Measurements from ENCODE around the gene TSHR.
"Not testable (repeated sequence)": the region's sequence is repeated elsewhere in the genome, so short reads cannot be mapped to it uniquely, and the experiment has no call there.

Gene TSHR

GRCh38 chr14:80955416-80955941 lies at the start of gene TSHR:
Gene TSHR, plus strand, starts transcription at chr14:80955621. Its CDS starts 60 bp downstream, at chr14:80955681.
- no peak for DNase-seq

- DNase-seq: no peak
These were observed 49.1 kb upstream of the TSHR start for GRCh38 chr14:80906336-80906735.

- no peak for DNase-seq
These were observed 48.5 kb upstream of the TSHR start for GRCh38 chr14:80906946-80907345.

GRCh38 chr14:80912013-80912412 lies 43.4 kb upstream of the TSHR start:
- not testable (repeated sequence) for DNase-seq

- no peak for DNase-seq
These were observed 35.8 kb upstream of the TSHR start for GRCh38 chr14:80919622-80920021.

GRCh38 chr14:80923368-80923767 lies 32.1 kb upstream of the TSHR start:
- no peak for DNase-seq

- no peak for DNase-seq
These were observed 30.9 kb upstream of the TSHR start for GRCh38 chr14:80924365-80925103.

- no peak for DNase-seq
These were observed 28.9 kb upstream of the TSHR start for GRCh38 chr14:80926397-80927082.

GRCh38 chr14:80927083-80927989 lies 28.1 kb upstream of the TSHR start:
- no peak for DNase-seq

GRCh38 chr14:80930095-80930494 lies 25.3 kb upstream of the TSHR start:
- no peak for DNase-seq

- DNase-seq: peak; percentile 75
These were observed 24.5 kb upstream of the TSHR start for GRCh38 chr14:80930836-80931389.

- no peak for DNase-seq
These were observed 22.1 kb upstream of the TSHR start for GRCh38 chr14:80933282-80933681.

GRCh38 chr14:80933686-80934085 lies 21.7 kb upstream of the TSHR start:
- DNase-seq: no peak

- DNase-seq: no peak
These were observed 15.3 kb upstream of the TSHR start for GRCh38 chr14:80940146-80940545.

- DNase-seq: peak; percentile 98
These were observed 13.9 kb upstream of the TSHR start, which contains the start of gene CEP128 for GRCh38 chr14:80941241-80942185. Gene CEP128, minus strand, starts transcription at chr14:80941738.

GRCh38 chr14:80942191-80942600 lies 13.2 kb upstream of the TSHR start:
- DNase-seq: no peak

GRCh38 chr14:80944861-80945617 lies 10.4 kb upstream of the TSHR start:
- DNase-seq: no peak

- no peak for DNase-seq
These were observed 9.2 kb upstream of the TSHR start for GRCh38 chr14:80946187-80946586.

- DNase-seq: no peak
These were observed 8.6 kb upstream of the TSHR start for GRCh38 chr14:80946797-80947196.

- no peak for DNase-seq
These were observed 7.1 kb upstream of the TSHR start for GRCh38 chr14:80948291-80948690.

- no peak for DNase-seq
These were observed 3.9 kb upstream of the TSHR start for GRCh38 chr14:80951491-80951890.
